Thymus (tissue), 11 donors: ENCODE measurements around the gene FBXO21. TPM values are rescaled to one million over a fixed set of nuclear protein-coding genes. Genes with fewer than 3 reads are reported as not detected.
"Not testable (repeated sequence)": the region's sequence is repeated elsewhere in the genome, so short reads cannot be mapped to it uniquely, and the experiment has no call there.

Experiments used
- DNase-seq, 9 donors: peaks; one replicate each; pipeline ENCODE4 v3.0.0-alpha.2; 2013; ENCODE audit warnings: low spot score in 9 of 9, low read depth in 6 of 9, missing footprints in 1 of 9
- H3K27ac ChIP-seq, 2 donors: one replicate each; pipeline ENCODE4 v1.5.1; 2013; ENCODE audit warnings: control low read depth in 1 of 2, low read depth in 1 of 2, low read length in 1 of 2, mild to moderate bottlenecking in 1 of 2, moderate library complexity in 1 of 2
- H3K27me3 ChIP-seq, 2 donors: one replicate each; pipeline ENCODE4 v1.5.1; 2013; ENCODE audit warnings: low read length in 1 of 2; ENCODE audit not compliant: control insufficient read depth in 2 of 2, insufficient read depth in 1 of 2
- H3K36me3 ChIP-seq, 2 donors: one replicate each; pipeline ENCODE4 v1.5.1; 2013; ENCODE audit warnings: low read length in 1 of 2, mild to moderate bottlenecking in 1 of 2, moderate library complexity in 1 of 2; ENCODE audit not compliant: control insufficient read depth in 2 of 2, insufficient read depth in 2 of 2
- H3K4me1 ChIP-seq, 2 donors: one replicate each; pipeline ENCODE4 v1.5.1; 2013; ENCODE audit warnings: low read length in 2 of 2; ENCODE audit not compliant: control insufficient read depth in 2 of 2, insufficient read depth in 2 of 2
- H3K4me3 ChIP-seq, 2 donors: one replicate each; pipeline ENCODE4 v1.5.1; 2013; ENCODE audit warnings: low read length in 2 of 2, control low read depth in 1 of 2, mild to moderate bottlenecking in 1 of 2
- H3K9me3 ChIP-seq, 2 donors: one replicate each; pipeline ENCODE4 v1.5.1; 2013; ENCODE audit warnings: low read length in 1 of 2, mild to moderate bottlenecking in 1 of 2; ENCODE audit not compliant: control insufficient read depth in 2 of 2, insufficient read depth in 1 of 2
- WGBS: extraction: QIAGEN DNeasy Blood & Tissue Kit; methylation state at CpG from one replicate; pipeline ENCODE4 v1.1.7; 2013; 5-methylcytosine and 5-hydroxymethylcytosine counted together
- polyA plus RNA-seq: library from polyadenylated mRNA; stranded (reverse); fragments of 200-250 nt; gene quantifications from one replicate; pipeline ENCODE4 v1.2.3, GENCODE V29; 2013
- total RNA-seq: library from RNA; stranded (reverse); fragments of 120-200 nt; gene quantifications from one replicate; pipeline ENCODE4 v1.2.4, GENCODE V29; 2013
- donor health status: healthy.

FBXO21 gene
- total and polyA plus RNA-seq, 2 donors: 15.1 to 16.0 TPM

GRCh38 chr12:117118838-117119591 lies 71.3 kb downstream of the FBXO21 start:
- DNase-seq: no peak
- WGBS: 95% methylated on average over 18 of the region's 18 CpGs

GRCh38 chr12:117114784-117115183 lies 75.5 kb downstream of the FBXO21 start:
- Histone ChIP-seq H3K27ac (no peak overlapping the region), H3K4me1 (peaks cover 9 to 30% of the 10 kb centered on the region in 2 donors), H3K36me3 (no peaks in the 10 kb centered on the region), H3K4me3 (no peak overlapping the region), H3K27me3 (peaks cover 0 to 4% of the 10 kb centered on the region in 2 donors), H3K9me3 (no peaks in the 10 kb centered on the region)
- WGBS: 89% methylated on average over 10 of the region's 10 CpGs
- DNase-seq: no peak

More at GRCh38 chr12:117118838-117119591, 71.3 kb downstream of the FBXO21 start:
- Histone ChIP-seq H3K27ac (no peak overlapping the region), H3K4me1 (peaks cover 0 to 13% of the 10 kb centered on the region in 2 donors), H3K27me3 (no peaks in the 10 kb centered on the region), H3K36me3 (no peaks in the 10 kb centered on the region), H3K9me3 (no peaks in the 10 kb centered on the region), H3K4me3 (no peak overlapping the region)

DNA sequence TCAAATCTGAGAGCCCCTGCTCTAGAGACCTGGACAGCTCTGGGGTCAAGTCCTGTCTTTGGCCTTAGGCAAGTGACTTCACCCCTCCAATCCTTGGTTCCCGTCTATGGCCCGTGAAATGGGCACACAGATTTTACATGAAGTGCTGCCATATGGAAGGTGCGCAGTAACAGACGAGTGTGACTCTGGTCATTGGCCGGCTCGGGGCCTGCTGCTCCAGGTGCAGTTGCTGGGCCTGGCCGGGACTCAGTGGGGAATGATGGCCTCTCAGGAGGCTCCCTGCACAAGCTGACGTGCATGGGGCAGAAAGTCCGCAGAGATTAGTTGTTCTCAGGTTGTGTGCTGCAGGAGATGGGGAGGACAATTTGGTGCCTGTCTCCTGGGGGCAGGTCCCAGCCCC lies 77.0 kb downstream of the FBXO21 start:
- no peaks in the 10 kb centered on the region for H3K36me3 ChIP-seq
- DNase-seq: no peak
- H3K27me3 ChIP-seq: peaks cover 0 to 4% of the 10 kb centered on the region in 2 donors
- H3K4me3 ChIP-seq: no peak overlapping the region
- 97% methylated on average over 9 of the region's 9 CpGs for whole genome bisulfite sequencing
- H3K9me3 ChIP-seq: no peaks in the 10 kb centered on the region
- H3K4me1 ChIP-seq: peaks cover 9 to 24% of the 10 kb centered on the region in 2 donors
- no peak overlapping the region for H3K27ac ChIP-seq

GRCh38 chr12:117111821-117112595 lies 78.3 kb downstream of the FBXO21 start:
- Histone ChIP-seq H3K4me3 (no peak overlapping the region), H3K36me3 (no peaks in the 10 kb centered on the region), H3K4me1 (peaks cover 9 to 24% of the 10 kb centered on the region in 2 donors), H3K27ac (peak overlapping the region in 1 of 2 donors; percentile 53), H3K9me3 (no peaks in the 10 kb centered on the region), H3K27me3 (peaks cover 0 to 4% of the 10 kb centered on the region in 2 donors)
- DNase-seq: peak in 4 of 9 donors; percentile 19 to 60 (median 30)
- WGBS: 15% methylated on average over 15 of the region's 15 CpGs

- H3K4me1 ChIP-seq: peaks cover 9 to 24% of the 10 kb centered on the region in 2 donors
- WGBS: 51% methylated on average over 6 of the region's 6 CpGs
- H3K4me3 ChIP-seq: no peak overlapping the region
- no peaks in the 10 kb centered on the region for H3K36me3 ChIP-seq
- H3K27me3 ChIP-seq: peaks cover 0 to 4% of the 10 kb centered on the region in 2 donors
- H3K27ac ChIP-seq: peak overlapping the region in 1 of 2 donors; percentile 37
- no peak for DNase-seq
- no peaks in the 10 kb centered on the region for H3K9me3 ChIP-seq
Observed at GRCh38 chr12:117111386-117111785, 78.9 kb downstream of the FBXO21 start.

- no peaks in the 10 kb centered on the region for H3K9me3 ChIP-seq
- H3K4me1 ChIP-seq: peaks cover 9 to 31% of the 10 kb centered on the region in 2 donors
- 92% methylated on average over 8 of the region's 8 CpGs for WGBS
- H3K27ac ChIP-seq: no peak overlapping the region
- no peaks in the 10 kb centered on the region for H3K36me3 ChIP-seq
- no peak for DNase-seq
- no peak overlapping the region for H3K4me3 ChIP-seq
- peaks cover 0 to 4% of the 10 kb centered on the region in 2 donors for H3K27me3 ChIP-seq
Observed at GRCh38 chr12:117109943-117110635, 80.2 kb downstream of the FBXO21 start.

- peak in 3 of 9 donors; percentile 26 to 54 (median 28) for DNase-seq
- Histone ChIP-seq H3K27me3 (peaks cover 0 to 8% of the 10 kb centered on the region in 2 donors), H3K4me3 (no peak overlapping the region), H3K4me1 (peaks cover 0 to 10% of the 10 kb centered on the region in 2 donors), H3K36me3 (no peaks in the 10 kb centered on the region), H3K9me3 (no peaks in the 10 kb centered on the region), H3K27ac (no peak overlapping the region)
- WGBS: 66% methylated on average over 12 of the region's 12 CpGs
Observed at GRCh38 chr12:117105902-117106301, 84.4 kb downstream of the FBXO21 start.

DNA sequence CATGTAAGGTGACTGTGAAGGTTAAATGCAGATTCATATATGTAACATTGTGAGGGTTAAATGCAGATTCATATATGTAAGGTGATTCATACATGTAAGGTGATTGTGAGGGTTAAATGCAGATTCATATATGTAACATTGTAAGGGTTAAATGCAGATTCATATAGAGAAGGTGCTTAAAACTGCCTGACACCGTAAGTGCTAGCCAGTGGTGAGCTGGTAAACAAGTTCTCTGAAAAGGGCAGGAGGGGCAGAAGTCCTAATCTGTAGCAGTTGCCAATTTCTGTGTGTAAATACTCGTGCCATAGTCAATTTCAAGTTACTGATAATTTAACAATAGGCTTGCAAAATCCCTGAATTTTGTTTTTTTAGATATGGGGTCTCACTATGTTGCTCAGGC lies 86.3 kb downstream of the FBXO21 start:
- peaks cover 5 to 15% of the 10 kb centered on the region in 2 donors for H3K4me1 ChIP-seq
- not testable (repeated sequence) for H3K9me3 ChIP-seq, H3K4me3 ChIP-seq, DNase-seq, H3K27ac ChIP-seq, H3K36me3 ChIP-seq
- peaks cover 4 to 21% of the 10 kb centered on the region in 2 donors for H3K27me3 ChIP-seq
- WGBS: 93% methylated on average over 2 of the region's 2 CpGs
